RWPE2 (cell line): ENCODE results near the gene ZC2HC1B.
A peak's percentile ranks its signal among the peaks of the same experiment; 100 is the strongest.

Experiments used
- ATAC-seq: fragments of 200-7000 bp; cut with Tn5 transposase; 3 replicates; pipeline ENCODE4 v1.9.1; 2021; ENCODE audit warnings: low read depth
- DNase-seq: peaks from one replicate; pipeline ENCODE4 v3.0.0-alpha.2; 2020; ENCODE audit warnings: low spot score
- H3K27ac ChIP-seq: fragments of 450-650 bp; 2 replicates; pipeline ENCODE4 v1.5.1; 2017; ENCODE audit warnings: mild to moderate bottlenecking; ENCODE audit not compliant: poor library complexity, severe bottlenecking
- H3K27me3 ChIP-seq: fragments of 250-450 bp; sonication (Bioruptor Pico); 2 replicates; pipeline ENCODE4 v1.5.1; 2021; ENCODE audit warnings: mild to moderate bottlenecking, moderate library complexity; ENCODE audit not compliant: insufficient read depth, poor library complexity, severe bottlenecking
- H3K36me3 ChIP-seq: fragments of 250-450 bp; sonication (Bioruptor Pico); 2 replicates; pipeline ENCODE4 v1.5.1; 2020; ENCODE audit warnings: low read depth, mild to moderate bottlenecking, moderate library complexity
- H3K4me1 ChIP-seq: fragments of 250-450 bp; sonication (Bioruptor Pico); 2 replicates; pipeline ENCODE4 v1.5.1; 2021; ENCODE audit warnings: mild to moderate bottlenecking, moderate library complexity; ENCODE audit not compliant: insufficient read depth, poor library complexity, severe bottlenecking
- H3K4me3 ChIP-seq: fragments of 250-450 bp; sonication (Bioruptor Pico); 2 replicates; pipeline ENCODE4 v1.5.1; 2021; ENCODE audit warnings: mild to moderate bottlenecking, moderate library complexity; ENCODE audit not compliant: severe bottlenecking
- H3K9me3 ChIP-seq: fragments of 250-450 bp; sonication (Bioruptor Pico); 2 replicates; pipeline ENCODE4 v1.5.1; 2021; ENCODE audit warnings: mild to moderate bottlenecking, moderate library complexity; ENCODE audit not compliant: severe bottlenecking
- CTCF ChIP-seq: fragments of 450-650 bp; IDR thresholded peaks from one replicate; pipeline ENCODE4 v1.5.1; 2017; ENCODE audit warnings: mild to moderate bottlenecking, moderate library complexity; ENCODE audit not compliant: poor library complexity, severe bottlenecking

ZC2HC1B gene

DNA sequence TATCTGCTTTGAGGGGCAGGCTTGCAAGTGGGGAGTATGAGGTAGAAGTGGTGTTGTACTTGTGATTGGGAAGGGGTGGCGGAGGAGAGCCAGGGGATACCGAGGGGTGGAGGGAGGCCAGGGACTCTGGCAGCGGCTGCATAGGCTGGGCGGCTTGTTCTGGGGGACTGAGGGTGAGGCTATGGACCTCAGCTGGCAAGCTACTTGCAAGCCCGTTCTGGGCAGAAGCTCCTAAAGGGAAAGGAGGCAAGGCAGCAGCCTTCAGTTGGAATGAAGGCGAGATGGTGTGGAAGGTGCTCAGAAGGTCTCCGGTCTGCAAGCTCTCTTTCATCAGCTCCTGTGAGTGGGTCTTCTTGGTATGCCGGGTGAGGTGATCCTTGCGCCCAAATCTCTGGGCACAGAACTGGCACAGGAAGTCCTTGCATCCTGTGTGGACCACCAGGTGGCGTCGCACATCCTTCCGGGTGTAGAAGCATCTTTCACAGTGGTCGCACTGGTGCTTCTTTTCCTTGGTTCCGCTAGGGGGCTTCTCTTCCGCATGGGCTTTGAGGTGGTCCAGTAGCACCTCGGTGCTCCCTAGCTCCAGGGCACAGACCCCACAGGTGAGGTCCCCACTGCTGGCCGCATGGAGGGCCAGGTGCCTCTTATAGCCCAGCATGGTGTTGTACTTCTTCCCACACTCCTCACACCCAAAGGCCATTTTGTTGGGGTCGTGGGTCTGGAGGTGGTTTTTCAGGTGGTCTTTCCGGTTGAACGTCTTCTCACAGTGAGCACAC is 77.8 kb downstream of the ZC2HC1B start:
- peak; percentile 50; the same call in 1 of the 3 replicates for ATAC-seq
- no peak overlapping the region for H3K4me3 ChIP-seq
- peak; percentile 61 for DNase-seq

DNA sequence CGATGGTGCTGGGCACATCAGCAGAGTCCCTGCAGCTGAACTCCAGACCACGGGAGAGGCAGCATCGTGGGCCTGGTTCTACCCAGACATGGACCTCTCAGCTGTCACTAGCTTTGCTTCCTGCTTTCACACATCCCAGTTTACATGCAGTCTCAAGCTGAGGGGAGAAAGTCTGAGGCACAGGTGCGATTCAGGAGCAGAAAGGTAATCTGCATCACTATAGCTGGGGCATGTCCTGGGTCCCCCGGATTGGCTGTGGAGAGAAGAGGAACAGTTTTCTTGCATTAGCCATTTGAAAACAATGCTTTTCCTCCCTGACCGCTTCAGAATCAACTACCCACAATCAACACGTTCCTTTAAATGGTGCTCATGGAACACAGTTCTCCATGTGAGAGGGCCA is 83.9 kb downstream of the ZC2HC1B start:
- H3K4me1 ChIP-seq, result no peaks in the 10 kb centered on the region
- DNase-seq (no peak), ATAC-seq (no peak)
- no peaks in the 10 kb centered on the region for H3K9me3 ChIP-seq
- TF ChIP-seq CTCF, result no peak
- no peaks in the 10 kb centered on the region for H3K36me3 ChIP-seq
- H3K27me3 ChIP-seq, result no peaks in the 10 kb centered on the region
- H3K27ac ChIP-seq, result no peak overlapping the region
- no peak overlapping the region for H3K4me3 ChIP-seq

More for the DNA sequence above, 77.8 kb downstream of the ZC2HC1B start:
- TF ChIP-seq CTCF, result peak; percentile 63
- no peaks in the 10 kb centered on the region for H3K4me1 ChIP-seq
- no peaks in the 10 kb centered on the region for H3K9me3 ChIP-seq
- H3K27me3 ChIP-seq, result no peaks in the 10 kb centered on the region
- no peak overlapping the region for H3K27ac ChIP-seq
- H3K36me3 ChIP-seq, result no peaks in the 10 kb centered on the region

DNA sequence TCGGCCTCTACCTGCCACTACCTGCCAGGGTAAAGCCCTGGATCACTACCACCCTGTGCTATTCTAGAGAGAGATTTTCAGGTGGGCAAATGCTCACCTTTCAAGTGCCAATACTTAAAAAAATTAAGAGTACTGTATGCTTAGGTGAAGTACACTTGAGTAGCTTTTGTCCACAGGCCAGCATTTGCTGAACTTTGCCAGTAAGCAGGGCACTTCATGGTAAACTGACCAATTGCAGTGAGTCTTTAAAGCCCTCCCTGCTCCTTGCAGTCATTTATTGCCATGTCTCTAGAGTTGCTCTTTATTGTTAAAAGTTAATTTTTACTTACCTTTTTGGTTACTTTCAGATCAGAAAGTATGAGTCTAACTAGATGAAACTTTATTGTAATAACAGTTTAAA is 85.3 kb downstream of the ZC2HC1B start:
- Histone ChIP-seq H3K4me1 (no peaks in the 10 kb centered on the region), H3K27me3 (no peaks in the 10 kb centered on the region), H3K9me3 (no peaks in the 10 kb centered on the region), H3K27ac (no peak overlapping the region), H3K36me3 (no peaks in the 10 kb centered on the region), H3K4me3 (no peak overlapping the region)
- DNase-seq (no peak), ATAC-seq (no peak)
- no peak for TF ChIP-seq CTCF

DNA sequence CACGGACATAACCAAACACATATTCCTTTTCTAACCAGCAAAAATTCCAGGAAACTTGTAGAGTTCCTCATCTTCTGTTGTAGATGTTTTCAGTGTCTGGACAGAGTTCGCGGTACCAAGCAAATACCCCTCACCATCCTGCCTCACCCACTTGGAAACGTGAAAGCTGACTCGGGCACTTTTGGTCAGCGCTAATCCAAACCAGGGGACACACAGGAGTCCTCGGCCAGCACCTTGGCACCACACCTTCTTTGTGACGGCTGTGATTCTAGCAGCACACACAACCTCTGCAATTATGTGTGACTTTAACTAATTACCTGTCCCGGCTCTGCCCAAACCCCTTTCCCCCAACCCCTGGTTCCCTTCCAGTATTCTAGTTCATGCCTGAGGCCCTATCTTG is 85.7 kb downstream of the ZC2HC1B start:
- Histone ChIP-seq H3K36me3 (no peaks in the 10 kb centered on the region), H3K4me3 (no peak overlapping the region), H3K9me3 (no peaks in the 10 kb centered on the region), H3K27me3 (no peaks in the 10 kb centered on the region), H3K4me1 (no peaks in the 10 kb centered on the region), H3K27ac (no peak overlapping the region)
- DNase-seq (no peak), ATAC-seq (no peak)
- no peak for TF ChIP-seq CTCF

- DNase-seq, result no peak
- Histone ChIP-seq H3K27ac (no peak overlapping the region), H3K4me3 (no peak overlapping the region), H3K36me3 (no peaks in the 10 kb centered on the region), H3K27me3 (no peaks in the 10 kb centered on the region), H3K4me1 (no peaks in the 10 kb centered on the region), H3K9me3 (no peaks in the 10 kb centered on the region)
- no peak for ATAC-seq
- no peak for TF ChIP-seq CTCF
Measured at GRCh38 chr6:143950875-143951274, 86.6 kb downstream of the ZC2HC1B start.
